Aorta (tissue), 4 donors: ENCODE measurements around the gene FANCI. TPM values are rescaled to one million over a fixed set of nuclear protein-coding genes. Genes with fewer than 3 reads are reported as not detected.

Experiments
- microRNA-seq, 2 donors: library from miRNA; unstranded; fragments of <30 nt; microRNA quantifications; one replicate each; pipeline ENCODE4 v1.2.0, GENCODE V29; 2020
- polyA plus RNA-seq, 2 donors: library from polyadenylated mRNA; stranded (reverse); fragments of 200-250 nt; gene quantifications; one replicate each; pipeline ENCODE4 v1.2.3, GENCODE V29; 2013
- total RNA-seq, 2 donors: library from RNA; stranded (reverse); fragmentation: NEBNext Ultra II Directional; extraction: Animal tissue kit (Norgen Biotek cat#: 25700); gene quantifications; one replicate each; pipeline ENCODE4 v1.2.1, GENCODE V29; 2021
- donor health status: healthy with polysubstance abuse.
- donor health status: Bipolar disorder and iron deficiency.
- donor health status: DM: no; HTN: no; CAD: no.
- donor health status: DM: yes; HTN: yes; CAD: no.

Gene FANCI
- total and polyA plus RNA-seq, 4 donors: 1.3 to 9.1 (median 5.0) TPM

Small RNA genes within 50 kb of the gene (microRNA-seq; reads per million reads assigned to microRNA genes)
- gene MIR6766: 0 to 2.4 reads per million in 2 donors

Other genes starting within 250 kb of the FANCI start
- gene ABHD2, start 155.5 kb upstream of the FANCI start, total RNA-seq: 100 to 1,000 TPM; 135 to 221 TPM
- 10 to 100 TPM in 1 of 2 donors, 1 to 10 TPM in 1; 9.1 to 29.9 TPM for gene ABHD2, start 155.5 kb upstream of the FANCI start, polyA plus RNA-seq
- gene RLBP1, start 22.4 kb upstream of the FANCI start, total RNA-seq: not detected
- gene RLBP1, start 22.4 kb upstream of the FANCI start, polyA plus RNA-seq: not detected
- 10 to 100 TPM; 55.6 to 59.2 TPM for gene POLG, start 90.8 kb downstream of the FANCI start, total RNA-seq
- gene POLG, start 90.8 kb downstream of the FANCI start, polyA plus RNA-seq: 10 to 100 TPM; 18.4 to 61.9 TPM